ENCODE results near the gene GPATCH2.

DNA sequence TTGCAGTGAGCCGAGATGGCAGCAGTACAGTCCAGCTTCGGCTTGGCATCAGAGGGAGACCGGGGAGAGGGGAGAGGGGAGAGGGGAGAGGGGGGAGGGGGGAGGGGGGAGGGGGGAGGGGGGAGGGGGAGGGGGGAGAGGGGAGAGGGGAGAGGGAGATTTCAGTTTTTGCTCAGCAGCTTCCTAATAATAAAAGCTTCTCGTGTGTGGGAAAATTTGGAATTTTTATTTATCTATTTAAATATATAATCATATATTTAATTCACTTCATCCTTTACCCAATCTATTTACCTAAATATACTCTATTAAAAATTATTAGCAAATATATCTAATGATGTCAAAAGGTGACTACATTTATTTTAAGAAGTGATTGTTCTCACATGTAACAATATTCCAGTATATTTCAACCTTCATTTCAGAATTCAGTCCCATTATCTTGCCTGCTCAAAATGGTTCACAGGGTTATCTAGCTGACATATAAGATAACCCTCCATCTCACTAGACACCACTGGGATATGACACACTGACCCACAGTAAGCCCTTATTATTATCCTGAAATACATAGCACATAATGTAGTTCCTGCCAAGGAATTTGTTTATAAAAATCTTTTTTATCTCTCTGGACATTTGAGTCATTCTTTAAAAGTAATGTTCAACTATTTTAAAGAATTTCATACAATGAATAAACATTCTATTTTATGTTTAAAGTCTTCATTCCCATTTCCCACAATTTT, 105.9 kb downstream of the GPATCH2 start:
- TF ChIP-seq, protein P1, sequence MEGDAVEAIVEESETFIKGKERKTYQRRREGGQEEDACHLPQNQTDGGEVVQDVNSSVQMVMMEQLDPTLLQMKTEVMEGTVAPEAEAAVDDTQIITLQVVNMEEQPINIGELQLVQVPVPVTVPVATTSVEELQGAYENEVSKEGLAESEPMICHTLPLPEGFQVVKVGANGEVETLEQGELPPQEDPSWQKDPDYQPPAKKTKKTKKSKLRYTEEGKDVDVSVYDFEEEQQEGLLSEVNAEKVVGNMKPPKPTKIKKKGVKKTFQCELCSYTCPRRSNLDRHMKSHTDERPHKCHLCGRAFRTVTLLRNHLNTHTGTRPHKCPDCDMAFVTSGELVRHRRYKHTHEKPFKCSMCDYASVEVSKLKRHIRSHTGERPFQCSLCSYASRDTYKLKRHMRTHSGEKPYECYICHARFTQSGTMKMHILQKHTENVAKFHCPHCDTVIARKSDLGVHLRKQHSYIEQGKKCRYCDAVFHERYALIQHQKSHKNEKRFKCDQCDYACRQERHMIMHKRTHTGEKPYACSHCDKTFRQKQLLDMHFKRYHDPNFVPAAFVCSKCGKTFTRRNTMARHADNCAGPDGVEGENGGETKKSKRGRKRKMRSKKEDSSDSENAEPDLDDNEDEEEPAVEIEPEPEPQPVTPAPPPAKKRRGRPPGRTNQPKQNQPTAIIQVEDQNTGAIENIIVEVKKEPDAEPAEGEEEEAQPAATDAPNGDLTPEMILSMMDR (conservative IDR thresholded peaks at IDR 0.05 in 1 of 2, IDR thresholded peaks at IDR 0.05 in 1 of 2; ENCODE audit: low read depth in 1 of 2, low read length in 2 of 2): no peak
- no peak for TF ChIP-seq EZH2 (IDR thresholded peaks at IDR 0.05; ENCODE audit: low read length, missing control alignments)

All from fibroblast of lung (primary cell).